HG03175 (cell line): Measurements from ENCODE around the gene TLR9.

Source experiments
- ATAC-seq: cut with Tn5 transposase; IDR thresholded peaks from one replicate; pipeline ENCODE4 v1.9.1; 2021; ENCODE audit warnings: mild to moderate bottlenecking, moderate library complexity; ENCODE audit not compliant: unreplicated experiment

The TLR9 gene

GRCh38 chr3:52176180-52176752, 49.2 kb downstream of the TLR9 start:
- no peak for ATAC-seq

DNA sequence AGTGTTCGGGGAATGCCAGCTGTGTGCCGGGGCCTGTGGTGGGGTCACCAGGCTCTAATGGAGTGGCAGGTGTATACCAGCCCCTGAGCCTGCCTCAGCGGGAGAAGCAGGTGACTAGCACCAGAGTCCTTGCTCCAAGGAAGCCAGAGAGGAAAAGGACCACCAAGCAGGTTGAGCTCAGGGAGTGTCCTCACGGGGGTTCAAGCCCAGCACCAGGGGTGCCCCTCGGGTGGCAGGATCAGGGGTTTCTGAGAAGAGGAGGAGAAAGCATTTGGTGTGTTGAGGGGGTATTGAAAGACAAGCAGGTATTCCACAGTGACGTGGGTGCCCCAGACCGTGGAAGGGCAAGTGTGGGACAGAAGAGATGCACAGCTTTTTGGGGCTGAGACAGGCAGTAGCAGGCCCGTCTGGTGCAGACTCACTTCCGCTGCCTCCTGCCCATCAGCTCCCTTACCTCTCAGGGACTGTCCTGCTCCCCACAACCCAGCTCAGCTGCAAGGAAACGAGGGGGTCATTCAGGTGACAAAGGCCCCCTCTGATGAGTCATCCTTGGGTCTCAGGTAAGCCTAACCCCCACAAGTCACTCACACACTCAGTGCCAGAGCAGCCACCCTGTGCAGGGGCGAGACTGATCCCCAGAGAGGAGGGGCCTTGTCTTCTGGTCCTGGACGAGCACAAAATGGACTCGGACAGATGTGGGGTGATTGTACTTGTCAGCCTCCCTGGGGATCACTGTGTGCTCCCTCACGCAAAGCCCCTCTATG, 49.8 kb downstream of the TLR9 start:
- no peak for ATAC-seq

DNA sequence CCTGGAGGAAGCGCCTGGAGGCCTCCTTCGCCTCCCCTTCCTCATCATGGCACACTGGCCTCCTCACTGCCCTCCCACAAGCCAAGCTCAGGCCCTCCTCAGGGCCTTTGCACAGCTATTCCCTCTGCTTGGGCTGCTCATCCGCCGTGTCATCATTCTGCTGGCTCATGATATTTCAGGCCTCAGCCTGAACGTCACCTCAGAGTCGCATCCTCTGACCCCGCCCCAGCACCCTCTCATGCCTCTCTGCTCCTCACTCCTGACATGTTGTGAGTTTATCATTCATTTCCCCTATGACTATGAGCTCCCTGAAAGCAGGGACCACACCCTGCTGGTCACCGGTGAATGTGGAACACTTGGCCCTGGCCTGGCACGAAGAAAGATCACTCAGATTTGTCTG, 50.5 kb downstream of the TLR9 start:
- ATAC-seq, result no peak

DNA sequence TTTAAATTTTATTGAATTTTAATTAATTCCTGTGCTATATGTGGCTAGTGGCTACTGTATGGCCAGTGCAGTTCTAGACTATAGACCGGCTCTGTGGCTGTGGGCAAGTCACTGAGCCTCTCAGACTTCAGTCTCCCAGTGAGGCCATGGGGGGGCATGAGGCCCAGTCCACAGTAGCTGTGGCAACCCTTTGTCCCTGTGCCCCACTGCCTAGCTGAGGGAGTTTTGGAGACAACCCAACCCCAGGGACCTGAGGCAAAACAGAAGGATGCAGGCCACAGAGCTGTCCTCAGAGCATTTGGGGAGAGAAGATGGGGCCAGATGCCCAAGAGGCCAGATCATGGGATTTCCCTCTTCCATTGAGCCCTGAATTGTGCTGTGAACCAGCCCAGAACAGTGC, 52.3 kb downstream of the TLR9 start:
- no peak for ATAC-seq

- no peak for ATAC-seq
Measured at GRCh38 chr3:52172262-52172757, 53.1 kb downstream of the TLR9 start.

DNA sequence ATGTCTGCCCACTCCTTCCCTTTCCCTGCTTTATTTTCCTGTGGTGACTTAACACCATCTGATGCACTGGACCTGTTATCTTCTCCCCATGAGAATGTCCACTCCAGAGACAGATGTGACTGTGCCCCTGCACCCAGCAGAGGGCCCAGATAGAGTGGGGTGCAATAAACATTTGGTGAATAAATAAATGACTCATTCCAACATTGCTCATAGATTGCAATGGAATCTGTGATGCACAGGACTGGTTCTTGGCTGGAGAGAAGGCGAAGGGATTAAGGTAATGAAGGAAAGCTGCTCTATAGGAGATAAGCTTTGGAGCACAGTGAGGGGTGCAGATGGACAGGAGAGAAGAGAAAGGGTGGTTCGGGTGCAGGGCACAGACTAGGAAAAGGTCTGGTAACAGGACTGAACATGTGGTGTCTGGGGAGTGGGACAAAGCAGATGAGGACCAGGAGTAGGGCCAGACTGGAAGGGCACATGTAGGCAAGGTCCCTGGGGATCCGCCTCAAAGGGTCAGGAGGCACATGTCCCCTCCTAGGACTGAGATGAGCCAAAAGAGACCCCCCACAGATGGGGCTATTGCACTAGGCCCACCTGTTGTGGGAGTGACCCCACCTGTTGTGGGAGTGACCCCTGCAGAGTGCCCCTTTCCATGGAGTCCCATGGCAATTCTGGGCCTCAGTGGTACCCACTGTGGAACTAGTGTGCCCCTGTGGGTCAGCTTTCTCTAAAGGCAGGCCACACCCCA, 53.8 kb downstream of the TLR9 start:
- ATAC-seq, result no peak
